Pulmonary artery endothelial cell (primary cell): ENCODE results near the gene SYTL3. TPM values are rescaled to one million over a fixed set of nuclear protein-coding genes. Genes with fewer than 3 reads are reported as not detected.
"Not testable (repeated sequence)": the region's sequence is repeated elsewhere in the genome, so short reads cannot be mapped to it uniquely, and the experiment has no call there.

Experiments used
- DNase-seq: peaks from one replicate; pipeline ENCODE4 v3.0.0-alpha.2; 2011; ENCODE audit warnings: low read depth, low spot score
- total RNA-seq: library from RNA; depleted of rRNA; stranded (reverse); fragments of >200 nt; gene quantifications from 2 replicates; pipeline ENCODE4 v1.2.3, GENCODE V29; 2014

Gene SYTL3
- total RNA-seq, 1 donor from 2014 or later: 0.92 TPM

DNA sequence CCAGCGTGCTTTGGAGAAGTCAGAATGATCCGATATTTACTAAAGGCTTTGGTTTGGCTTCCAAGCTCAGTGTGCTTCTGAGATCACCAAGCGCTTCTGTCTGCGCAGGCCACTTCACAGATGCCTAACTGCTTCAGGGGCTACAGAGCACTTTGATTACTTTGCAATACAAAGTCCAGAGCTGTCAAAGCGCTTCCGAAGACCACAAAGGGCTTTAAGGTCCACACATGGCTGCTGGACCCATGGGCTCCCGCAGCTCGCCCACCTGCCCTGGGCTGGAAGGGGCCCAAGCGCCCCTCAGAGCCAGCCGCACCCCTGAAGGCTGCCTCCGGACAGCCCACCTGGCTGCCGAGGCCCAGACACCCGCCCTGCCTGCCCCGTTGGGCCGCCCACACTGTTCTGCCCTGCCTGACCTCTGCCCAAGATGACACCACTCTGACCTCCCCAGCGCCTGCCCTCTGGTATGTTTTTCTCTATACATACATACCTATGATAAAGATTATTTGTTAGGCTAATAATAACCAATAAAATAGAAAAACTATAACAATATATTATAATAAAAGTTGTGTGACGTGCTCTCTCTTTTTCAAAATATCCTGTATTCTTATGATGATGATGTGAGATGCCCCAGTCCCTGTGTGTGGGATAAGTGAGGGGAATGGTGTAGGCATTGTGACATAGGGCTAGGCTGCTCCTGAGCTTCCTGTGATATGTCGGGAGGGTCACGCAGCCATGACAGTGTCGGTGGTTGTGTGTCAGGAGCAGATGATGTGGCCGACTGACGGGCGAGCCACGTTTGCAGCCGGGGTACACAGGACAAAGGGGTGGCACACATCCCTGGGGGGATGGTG is 27.9 kb upstream of the SYTL3 start:
- no peak for DNase-seq

- DNase-seq: no peak
These were observed 27.2 kb upstream of the SYTL3 start for GRCh38 chr6:158622545-158623190.

DNA sequence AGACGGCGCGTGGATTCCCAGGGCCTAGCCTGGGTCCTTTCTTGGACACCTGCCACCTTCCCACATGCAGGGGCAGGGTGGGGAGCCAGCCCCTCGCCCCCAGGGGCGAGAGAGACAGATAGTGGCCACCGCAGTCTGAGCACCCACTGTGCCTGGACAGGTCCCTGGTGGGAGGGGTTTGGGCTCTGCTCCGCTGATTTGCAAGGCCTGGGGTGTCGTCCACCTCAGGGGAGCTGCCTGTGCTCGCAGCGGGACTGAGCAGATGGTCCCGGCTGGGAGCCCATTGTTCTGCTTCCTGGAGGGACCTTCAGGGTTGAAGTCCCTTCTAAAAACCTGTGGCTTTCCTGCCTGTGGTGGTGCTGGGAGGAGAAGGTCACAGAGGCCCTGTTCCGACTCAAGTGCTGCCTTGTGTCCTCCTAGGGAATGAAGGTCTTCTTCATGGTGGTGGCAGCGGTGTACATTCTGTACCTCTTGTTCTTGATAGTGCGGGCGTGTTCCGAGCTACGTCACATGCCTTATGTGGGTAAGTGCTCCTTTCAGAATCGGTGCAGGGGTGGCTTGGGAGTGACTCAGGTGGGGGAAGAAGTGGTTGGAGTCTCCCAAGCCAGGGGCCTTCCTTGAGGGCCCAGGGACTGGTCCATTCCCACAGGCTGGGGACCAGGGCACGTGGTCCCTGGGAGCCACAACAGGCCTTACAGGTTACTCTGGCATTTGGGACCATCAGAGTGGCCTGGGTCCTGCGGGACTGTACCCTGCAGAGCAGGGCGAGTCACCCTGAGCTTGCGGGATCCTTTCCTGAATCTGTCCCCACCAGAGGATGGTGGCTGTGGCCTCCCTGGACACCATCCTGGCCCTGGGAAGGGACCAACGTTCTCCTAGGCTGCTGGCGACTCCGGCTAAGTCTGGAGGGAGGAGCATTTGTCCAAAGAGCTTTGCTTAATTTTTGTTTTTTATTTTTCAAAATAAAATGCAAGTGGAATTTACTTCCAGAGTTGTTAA is 24.9 kb upstream of the SYTL3 start:
- no peak for DNase-seq

DNA sequence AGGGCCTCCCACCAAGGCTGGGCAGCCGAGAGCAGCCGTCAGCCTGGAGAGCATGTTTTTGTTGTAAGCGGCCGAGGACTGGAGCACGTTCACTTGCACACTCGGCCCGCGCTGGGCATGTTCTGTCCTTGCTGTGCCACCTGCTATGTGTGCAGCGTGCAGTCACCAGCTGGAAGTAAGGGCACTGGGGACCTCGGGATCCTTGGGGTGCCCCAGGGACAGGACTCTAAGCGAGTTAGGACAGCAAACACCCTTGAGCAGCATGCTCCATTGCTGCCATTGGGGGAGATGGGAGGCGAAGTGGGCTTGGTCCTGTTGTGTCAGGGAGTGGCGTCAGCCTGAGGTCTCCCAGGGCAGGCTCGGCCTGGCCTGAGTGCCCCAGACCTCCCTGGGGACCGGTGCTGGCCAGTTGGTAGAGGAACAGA is 24.0 kb upstream of the SYTL3 start:
- no peak for DNase-seq

DNA sequence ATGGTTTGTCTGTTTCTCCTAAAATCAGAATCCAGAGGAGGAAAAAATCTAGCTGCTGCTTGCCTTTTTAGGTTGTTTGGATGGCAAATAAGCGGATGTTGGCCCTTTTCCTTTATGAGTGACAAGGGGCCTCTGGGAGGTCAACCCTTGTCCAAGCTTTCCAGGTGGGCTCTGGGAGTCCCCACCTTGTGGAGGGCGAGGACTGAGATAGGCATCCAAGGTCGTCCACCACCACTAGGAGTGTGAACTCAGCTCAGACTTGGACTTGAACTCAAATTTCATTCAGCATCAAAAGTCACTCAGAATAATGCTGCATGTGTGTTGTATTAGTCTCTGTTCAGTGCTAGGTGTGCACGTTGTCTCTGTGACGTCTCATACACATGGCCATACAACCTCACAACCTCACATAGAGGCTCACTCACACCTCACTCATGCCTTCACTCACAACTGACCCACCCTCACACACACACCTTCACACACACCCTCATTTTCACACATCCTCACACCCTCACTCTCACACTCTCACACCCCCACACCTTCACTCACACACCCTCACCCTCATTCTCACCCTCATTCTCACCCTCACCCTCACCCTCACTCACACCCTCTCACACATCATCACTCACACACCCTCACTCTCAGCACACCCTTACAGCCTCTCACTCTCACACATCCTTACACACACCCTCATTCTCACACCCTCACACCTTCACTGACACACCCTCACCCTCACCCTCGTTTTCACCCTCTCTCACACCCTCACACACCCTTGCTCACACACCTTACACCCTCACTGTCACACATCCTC is 23.3 kb upstream of the SYTL3 start:
- DNase-seq: no peak

GRCh38 chr6:158627168-158627939 is 22.5 kb upstream of the SYTL3 start:
- DNase-seq: no peak

DNA sequence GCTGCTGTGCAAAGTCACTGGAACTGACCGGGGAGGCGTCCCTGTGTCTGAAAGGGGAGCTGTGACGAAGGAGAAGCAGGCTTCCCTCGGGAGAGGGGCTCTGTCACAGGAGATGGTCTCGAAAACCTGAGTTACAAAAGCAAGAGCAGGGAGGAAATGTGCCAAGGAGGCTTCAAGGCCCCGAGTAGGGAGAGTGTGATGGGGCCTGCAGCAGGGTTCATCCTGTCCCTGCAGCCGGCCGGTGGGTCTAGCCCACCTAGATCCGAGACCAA is 22.0 kb upstream of the SYTL3 start:
- DNase-seq: no peak

- DNase-seq: no peak
These were observed 21.3 kb upstream of the SYTL3 start for GRCh38 chr6:158628542-158628941.

GRCh38 chr6:158629367-158630221 is 20.3 kb upstream of the SYTL3 start:
- DNase-seq: no peak

- no peak for DNase-seq
These were observed 18.8 kb upstream of the SYTL3 start for GRCh38 chr6:158630938-158631616.

DNA sequence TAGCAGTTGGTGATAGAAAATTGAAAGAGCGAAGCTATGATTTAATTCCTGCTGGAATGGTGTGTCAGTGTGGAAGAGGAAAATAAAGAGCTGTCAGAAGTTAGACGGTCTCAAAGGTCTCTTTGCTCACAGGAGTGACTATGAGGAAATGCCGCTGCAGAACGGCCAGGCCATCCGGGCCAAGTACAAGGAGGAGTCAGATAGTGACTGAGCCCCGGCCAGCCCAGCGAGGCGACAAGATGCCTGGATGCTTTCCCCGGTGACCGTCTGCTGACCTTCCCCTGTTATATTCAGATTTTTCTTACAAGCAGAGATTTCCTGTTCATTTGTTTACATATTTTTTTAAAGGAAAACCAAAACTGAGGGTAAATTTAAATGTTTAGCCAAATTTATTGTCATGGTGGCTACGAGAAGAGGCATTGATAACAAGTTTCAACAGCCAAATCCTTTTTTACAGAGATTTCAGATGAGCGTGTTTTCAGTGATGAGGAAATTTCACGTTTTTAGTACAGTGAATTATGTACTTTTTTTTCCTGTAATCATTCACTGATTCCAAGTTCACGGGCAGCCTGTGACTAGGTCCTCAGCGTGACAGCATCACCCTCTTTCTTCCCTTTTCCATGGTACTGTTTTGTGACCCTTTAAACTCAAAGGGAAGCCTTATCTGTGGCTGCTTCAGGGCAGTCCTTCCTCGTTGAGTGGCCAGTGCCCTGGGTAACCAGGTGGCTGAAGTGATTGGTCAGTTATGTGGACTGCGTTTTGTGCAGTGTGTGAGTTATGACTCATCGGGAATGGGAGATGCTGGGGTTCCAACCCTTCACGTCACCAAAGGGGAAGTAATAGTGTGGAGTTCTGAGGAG is 17.9 kb upstream of the SYTL3 start:
- peak; percentile 89 for DNase-seq

DNA sequence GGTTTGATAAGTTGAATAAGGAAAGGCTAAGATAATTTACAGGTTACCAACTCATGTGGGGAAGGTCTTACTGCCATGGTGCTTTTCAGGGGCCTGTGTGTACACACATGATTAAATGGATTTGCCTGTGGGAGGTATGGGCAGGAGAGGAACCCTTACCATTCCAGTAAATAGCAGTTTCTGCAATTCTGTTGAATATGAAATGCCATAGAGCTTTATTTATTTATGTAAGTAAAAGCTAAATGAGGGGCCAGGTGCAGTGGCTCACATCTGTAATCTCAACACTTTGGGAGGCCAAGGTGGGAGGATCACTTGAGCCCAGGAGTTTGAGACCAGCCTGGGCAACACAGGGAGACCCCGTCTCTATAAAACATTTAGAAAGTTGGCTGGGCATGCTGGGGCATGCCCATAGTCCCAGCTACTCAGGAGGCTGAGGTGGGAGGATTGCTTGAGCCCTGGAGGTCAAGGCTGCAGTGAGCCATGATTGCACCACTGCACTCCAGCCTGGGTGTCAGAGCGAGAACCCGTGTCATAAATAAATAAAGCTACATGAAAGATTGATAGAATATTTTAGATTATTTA is 17.2 kb upstream of the SYTL3 start:
- DNase-seq: not testable (repeated sequence)

DNA sequence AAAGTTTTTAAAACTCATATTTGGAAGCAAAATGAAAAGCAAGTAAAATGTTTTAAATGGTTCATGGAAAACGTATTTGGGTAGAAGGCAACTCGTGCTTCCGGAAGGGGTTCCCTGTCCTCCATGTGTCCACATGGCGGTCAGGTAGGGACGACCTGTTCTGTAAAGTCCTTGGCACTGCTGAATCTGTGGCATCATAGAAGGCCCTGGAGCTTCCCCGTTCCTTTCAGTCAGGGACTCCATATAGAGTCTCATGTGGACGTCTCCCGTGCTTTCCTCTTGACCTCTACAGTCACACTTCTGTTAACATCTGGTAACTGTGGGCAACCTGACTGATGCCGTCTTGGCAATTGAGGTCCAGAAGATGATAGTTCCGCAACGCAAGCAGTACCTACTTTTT is 16.7 kb upstream of the SYTL3 start:
- DNase-seq: no peak

DNA sequence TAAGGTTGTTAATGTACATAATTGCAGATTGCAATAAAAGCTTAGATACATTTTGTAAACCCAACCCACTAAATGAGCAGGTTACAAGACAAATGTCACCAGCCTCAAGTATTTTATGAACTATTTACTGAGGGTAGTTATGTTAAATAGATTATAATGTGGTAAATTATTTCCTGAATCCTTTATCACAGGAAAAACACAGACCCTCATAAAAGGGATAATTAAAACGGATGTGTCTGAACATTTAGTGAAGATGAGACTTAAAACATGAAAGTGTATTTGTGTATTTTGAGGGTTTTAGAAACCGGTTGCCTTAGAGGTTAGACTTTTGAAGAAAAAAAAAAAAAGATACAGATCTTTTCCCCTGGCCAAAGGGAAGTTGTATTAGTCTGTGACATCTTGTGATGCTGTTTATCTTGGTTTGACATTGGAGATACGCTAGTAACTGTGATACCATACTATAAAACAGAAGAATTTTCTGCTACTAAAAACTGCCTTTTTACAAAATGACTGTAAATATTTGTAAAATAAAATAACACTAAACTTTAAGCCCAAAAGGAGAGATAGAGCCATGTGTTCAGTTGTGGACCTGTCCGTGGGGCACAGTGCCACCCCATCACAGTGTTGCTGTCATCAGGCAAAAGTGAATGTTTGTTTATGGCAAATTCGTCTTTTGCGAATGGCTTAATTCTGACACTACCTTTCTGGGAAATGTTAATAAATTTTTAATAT is 15.0 kb upstream of the SYTL3 start:
- DNase-seq: no peak

DNA sequence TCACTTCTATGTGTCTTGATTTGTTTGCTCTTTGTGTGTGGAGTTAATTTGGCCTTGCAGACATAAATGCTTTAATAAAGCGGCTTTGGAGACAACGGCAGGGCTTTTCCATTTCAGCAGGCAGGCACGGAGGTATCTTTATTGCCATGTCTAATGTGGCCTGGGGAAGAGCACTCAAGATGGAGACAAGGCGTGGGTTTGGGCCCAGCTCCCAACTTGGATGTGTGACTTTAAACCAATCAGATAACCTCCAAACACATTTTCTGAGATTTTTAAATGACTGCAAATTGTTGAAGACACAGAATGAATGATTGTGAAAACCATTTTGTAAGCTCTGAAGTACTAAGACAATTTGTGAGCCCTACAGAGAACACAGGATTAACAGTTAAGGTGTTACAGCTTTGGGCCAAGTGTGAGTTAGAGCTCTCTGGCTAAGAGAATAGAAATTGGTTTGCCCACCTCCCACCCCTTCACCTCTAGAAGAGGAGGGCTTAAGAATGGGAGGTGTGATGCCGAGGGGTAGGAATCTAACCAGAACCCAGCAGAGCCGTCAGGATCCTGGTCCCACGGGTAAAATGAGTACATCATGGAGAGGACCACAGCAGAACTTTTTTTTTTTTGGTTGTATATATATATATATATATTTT is 14.3 kb upstream of the SYTL3 start:
- no peak for DNase-seq

DNA sequence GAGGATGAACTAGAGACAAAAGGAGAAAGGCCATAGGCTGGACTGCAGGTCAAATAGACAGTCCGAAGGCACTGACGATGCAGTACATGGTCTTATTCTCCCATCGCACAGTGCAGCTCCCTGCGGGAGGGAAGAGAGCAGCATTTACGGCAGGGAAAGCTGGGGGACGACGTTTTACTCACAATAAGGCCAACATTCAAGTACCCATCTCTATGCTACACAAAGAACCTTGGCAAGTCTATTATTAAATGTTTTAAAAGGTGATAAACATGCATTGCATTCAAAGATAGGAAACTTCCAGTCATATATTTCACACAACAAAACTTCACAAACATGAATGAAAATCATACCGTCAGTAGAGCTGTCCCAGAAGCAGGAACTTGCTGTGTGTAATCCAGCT is 13.1 kb upstream of the SYTL3 start:
- no peak for DNase-seq
